SK-N-MC (cell line): Measurements from ENCODE around the gene ATP1A3.

Experiments used
- DNase-seq: peaks from one replicate; pipeline ENCODE4 v3.0.0-alpha.2; 2011; ENCODE audit warnings: low read depth, low spot score
- H3K27ac ChIP-seq: fragments of 200-600 bp; sonication (generic); 2 replicates; pipeline ENCODE4 v1.5.1; 2016; ENCODE audit warnings: mixed run types
- H3K36me3 ChIP-seq: fragments of 200-600 bp; sonication (generic); 2 replicates; pipeline ENCODE4 v1.6.1; 2017; ENCODE audit warnings: antibody characterized with exemption, low read length, mixed read lengths; ENCODE audit not compliant: insufficient read depth
- H3K4me3 ChIP-seq: fragments of 200-600 bp; sonication (generic); 2 replicates; pipeline ENCODE4 v1.5.1; 2016
- H3K9ac ChIP-seq: fragments of 200-600 bp; sonication (generic); 2 replicates; pipeline ENCODE4 v1.8.0; 2017; ENCODE audit warnings: mixed run types, mixed read lengths; ENCODE audit not compliant: insufficient read length
- H3K9me3 ChIP-seq: fragments of 200-600 bp; sonication (generic); 2 replicates; pipeline ENCODE4 v1.6.1; 2017; ENCODE audit warnings: low read depth, mild to moderate bottlenecking, antibody characterized with exemption, low read length, moderate library complexity, mixed read lengths
- EZH2 ChIP-seq: fragments of 200-600 bp; sonication (generic); IDR thresholded peaks from one replicate; pipeline ENCODE4 v1.6.1; 2017; ENCODE audit warnings: antibody characterized with exemption
- FOXP2 ChIP-seq: optimal IDR thresholded peaks from 2 replicates; pipeline ENCODE3; 2011; ENCODE audit warnings: mild to moderate bottlenecking, moderate library complexity; ENCODE audit not compliant: insufficient read depth; ENCODE audit errors: extremely low read length, control extremely low read depth
- POLR2AphosphoS5 ChIP-seq: IDR thresholded peaks from 2 replicates; pipeline ENCODE4 v1.6.1; 2012; ENCODE audit warnings: mild to moderate bottlenecking, low read depth, low read length, borderline replicate concordance

Gene ATP1A3

GRCh38 chr19:41921577-41922576 is 72.2 kb downstream of the ATP1A3 start:
- no peak overlapping the region for H3K27ac ChIP-seq
- TF ChIP-seq EZH2 (no peak), POLR2AphosphoS5 (no peak), FOXP2 (no peak)
- DNase-seq: no peak
- no peak overlapping the region for H3K9ac ChIP-seq
- H3K4me3 ChIP-seq: no peak overlapping the region
- H3K36me3 ChIP-seq: no peaks in the 10 kb centered on the region
- H3K9me3 ChIP-seq: no peaks in the 10 kb centered on the region

- TF ChIP-seq FOXP2 (no peak), POLR2AphosphoS5 (no peak), EZH2 (no peak)
- Histone ChIP-seq H3K27ac (no peak overlapping the region), H3K36me3 (no peaks in the 10 kb centered on the region), H3K9ac (no peak overlapping the region), H3K9me3 (no peaks in the 10 kb centered on the region), H3K4me3 (no peak overlapping the region)
- DNase-seq: no peak
These were observed 73.0 kb downstream of the ATP1A3 start for GRCh38 chr19:41920882-41921576.

- no peak for TF ChIP-seq EZH2
- no peak for TF ChIP-seq POLR2AphosphoS5
- no peak for TF ChIP-seq FOXP2
- Histone ChIP-seq H3K9ac (no peak overlapping the region), H3K36me3 (no peaks in the 10 kb centered on the region), H3K9me3 (no peaks in the 10 kb centered on the region), H3K4me3 (no peak overlapping the region), H3K27ac (no peak overlapping the region)
- DNase-seq: no peak
These were observed 73.9 kb downstream of the ATP1A3 start for GRCh38 chr19:41919948-41920712.

GRCh38 chr19:41918653-41919244 is 75.3 kb downstream of the ATP1A3 start:
- DNase-seq: no peak
- no peak for TF ChIP-seq FOXP2
- TF ChIP-seq EZH2: no peak
- no peak for TF ChIP-seq POLR2AphosphoS5
- Histone ChIP-seq H3K9me3 (no peaks in the 10 kb centered on the region), H3K36me3 (no peaks in the 10 kb centered on the region), H3K9ac (no peak overlapping the region), H3K27ac (no peak overlapping the region), H3K4me3 (no peak overlapping the region)

- TF ChIP-seq POLR2AphosphoS5 (no peak), EZH2 (no peak), FOXP2 (no peak)
- no peak overlapping the region for H3K4me3 ChIP-seq
- H3K36me3 ChIP-seq: no peaks in the 10 kb centered on the region
- H3K9me3 ChIP-seq: no peaks in the 10 kb centered on the region
- no peak overlapping the region for H3K9ac ChIP-seq
- no peak for DNase-seq
- no peak overlapping the region for H3K27ac ChIP-seq
These were observed 75.9 kb downstream of the ATP1A3 start for GRCh38 chr19:41918095-41918494.

GRCh38 chr19:41917676-41918075 is 76.4 kb downstream of the ATP1A3 start:
- DNase-seq: no peak
- Histone ChIP-seq H3K36me3 (no peaks in the 10 kb centered on the region), H3K27ac (no peak overlapping the region), H3K9me3 (no peaks in the 10 kb centered on the region), H3K4me3 (no peak overlapping the region), H3K9ac (no peak overlapping the region)
- TF ChIP-seq EZH2 (no peak), FOXP2 (no peak), POLR2AphosphoS5 (no peak)
